Heart left ventricle (tissue), 13 donors: ENCODE results near the gene CYB5RL.

Source experiments
- POLR2A ChIP-seq, 2 donors: fragments of 450-650 bp; IDR thresholded peaks; one replicate each; pipeline ENCODE4 v1.6.1; 2017; ENCODE audit warnings: antibody characterized with exemption in 2 of 2, mild to moderate bottlenecking in 2 of 2, moderate library complexity in 2 of 2
- TF ChIP-seq, protein P1 (sequence below), 12 donors: fragments of 200-600 bp; sonication (generic) in 4 of 12; IDR thresholded peaks; one replicate each; pipeline versions ENCODE4 v1.5.0 to v1.8.0; 2018 to 2022; ENCODE audit warnings: antibody characterized with exemption in 12 of 12, mild to moderate bottlenecking in 5 of 12
- donor health status: ischemic (EF 13 %, LVEDD 7.1; RV severe dilation, severe dysfunction).
- donor health status: DM: no; HTN: yes; CAD: no.
- donor health status: DM: no; HTN: no; CAD: no.
- donor health status: ischemic (EF 25% LVEDD 6.9; RV normal size, moderate dysfunction).
- donor health status: ischemic (EF 25% LVEDD 5.7; RV mildly dilated, moderate dysfunction).
- donor health status: ischemic (EF 35%, LVEDD 5.7; RV mildly dilated, moderate dysfunction).
- donor health status: nonischemic (EF 11% LVEDD 7.7; RV severe dilation, severe dysfunction).
- donor health status: DM: yes; HTN: yes; CAD: no.
- donor health status: PGD.
- donor health status: ischemic (EF 29% LVEDD 5.4; RV normal size, mild dysfunction).
- donor health status: nonischemic (EF 23%, LVEDD 6.1; RV moderate dilation, normal function).

DNA sequence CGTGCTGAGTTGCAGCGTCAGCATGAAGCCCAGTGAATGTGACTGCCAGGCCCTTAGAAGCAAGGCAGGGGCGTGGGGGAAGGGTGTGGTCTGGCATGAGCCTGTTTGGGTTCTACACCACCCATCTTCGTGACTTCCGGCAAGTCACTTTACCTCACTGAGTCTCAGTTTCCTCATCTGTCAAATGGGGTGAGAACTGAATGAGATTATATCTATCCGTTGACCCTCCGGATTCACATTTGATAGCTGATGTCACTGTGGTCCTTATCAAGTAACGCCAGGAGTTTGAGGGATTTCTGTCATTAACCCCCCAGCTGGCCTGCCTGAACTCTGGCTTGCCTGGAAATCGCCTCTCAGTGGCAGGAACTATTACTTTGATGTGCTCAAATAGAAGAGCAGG is 15.7 kb upstream of the CYB5RL start:
- TF ChIP-seq, protein P1, sequence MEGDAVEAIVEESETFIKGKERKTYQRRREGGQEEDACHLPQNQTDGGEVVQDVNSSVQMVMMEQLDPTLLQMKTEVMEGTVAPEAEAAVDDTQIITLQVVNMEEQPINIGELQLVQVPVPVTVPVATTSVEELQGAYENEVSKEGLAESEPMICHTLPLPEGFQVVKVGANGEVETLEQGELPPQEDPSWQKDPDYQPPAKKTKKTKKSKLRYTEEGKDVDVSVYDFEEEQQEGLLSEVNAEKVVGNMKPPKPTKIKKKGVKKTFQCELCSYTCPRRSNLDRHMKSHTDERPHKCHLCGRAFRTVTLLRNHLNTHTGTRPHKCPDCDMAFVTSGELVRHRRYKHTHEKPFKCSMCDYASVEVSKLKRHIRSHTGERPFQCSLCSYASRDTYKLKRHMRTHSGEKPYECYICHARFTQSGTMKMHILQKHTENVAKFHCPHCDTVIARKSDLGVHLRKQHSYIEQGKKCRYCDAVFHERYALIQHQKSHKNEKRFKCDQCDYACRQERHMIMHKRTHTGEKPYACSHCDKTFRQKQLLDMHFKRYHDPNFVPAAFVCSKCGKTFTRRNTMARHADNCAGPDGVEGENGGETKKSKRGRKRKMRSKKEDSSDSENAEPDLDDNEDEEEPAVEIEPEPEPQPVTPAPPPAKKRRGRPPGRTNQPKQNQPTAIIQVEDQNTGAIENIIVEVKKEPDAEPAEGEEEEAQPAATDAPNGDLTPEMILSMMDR (IDR thresholded peaks at IDR 0.05) = no peak
- TF ChIP-seq POLR2A (IDR thresholded peaks at IDR 0.05) = no peak
